Mononuclear cell (primary cell): ENCODE data around the gene EMX1. TPM values are rescaled to one million over a fixed set of nuclear protein-coding genes. Genes with fewer than 3 reads are reported as not detected.

Source experiments
- H3K27me3 ChIP-seq: 2 replicates; pipeline ENCODE4 v1.6.0; 2011; ENCODE audit warnings: low read length, control low read depth; ENCODE audit not compliant: insufficient read depth
- H3K4me1 ChIP-seq: 2 replicates; pipeline ENCODE4 v1.5.1; 2011; ENCODE audit warnings: mild to moderate bottlenecking, low read length, control low read depth; ENCODE audit not compliant: insufficient read depth
- H3K4me3 ChIP-seq: 2 replicates; pipeline ENCODE4 v1.5.1; 2011; ENCODE audit warnings: mild to moderate bottlenecking, low read length, moderate library complexity
- H3K9me3 ChIP-seq: 2 replicates; pipeline ENCODE4 v1.5.1; 2011; ENCODE audit warnings: low read depth, mild to moderate bottlenecking, control low read depth, low read length
- total RNA-seq: library from RNA; depleted of rRNA; stranded (reverse); fragments of >200 nt; gene quantifications from one replicate; pipeline ENCODE4 v1.2.3, GENCODE V29; 2012

EMX1 gene
- total RNA-seq, 1 donor = not detected

DNA sequence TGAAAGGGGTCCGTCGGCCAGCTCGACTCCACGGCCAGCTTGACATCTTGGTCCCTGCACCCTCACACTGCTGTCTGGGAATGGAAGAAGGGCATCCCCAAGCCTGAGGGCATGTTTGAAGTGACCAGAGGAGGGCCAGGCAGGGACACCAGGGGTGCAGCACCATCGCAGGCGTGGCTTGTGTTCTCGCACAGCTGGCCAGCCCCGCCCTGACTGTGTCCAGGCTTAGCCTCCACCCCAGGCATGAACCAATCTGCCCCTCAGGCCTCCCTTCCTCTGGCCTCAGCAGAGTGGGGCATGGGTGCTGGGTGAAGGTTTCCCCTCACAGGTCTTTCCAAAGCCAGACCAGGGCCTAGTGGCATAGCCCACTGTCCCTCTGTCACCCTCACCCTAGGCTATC lies 25.0 kb downstream of the EMX1 start:
- H3K27me3 ChIP-seq = no peaks in the 10 kb centered on the region
- H3K9me3 ChIP-seq = no peaks in the 10 kb centered on the region
- no peak overlapping the region for H3K4me3 ChIP-seq
- H3K4me1 ChIP-seq = no peaks in the 10 kb centered on the region

DNA sequence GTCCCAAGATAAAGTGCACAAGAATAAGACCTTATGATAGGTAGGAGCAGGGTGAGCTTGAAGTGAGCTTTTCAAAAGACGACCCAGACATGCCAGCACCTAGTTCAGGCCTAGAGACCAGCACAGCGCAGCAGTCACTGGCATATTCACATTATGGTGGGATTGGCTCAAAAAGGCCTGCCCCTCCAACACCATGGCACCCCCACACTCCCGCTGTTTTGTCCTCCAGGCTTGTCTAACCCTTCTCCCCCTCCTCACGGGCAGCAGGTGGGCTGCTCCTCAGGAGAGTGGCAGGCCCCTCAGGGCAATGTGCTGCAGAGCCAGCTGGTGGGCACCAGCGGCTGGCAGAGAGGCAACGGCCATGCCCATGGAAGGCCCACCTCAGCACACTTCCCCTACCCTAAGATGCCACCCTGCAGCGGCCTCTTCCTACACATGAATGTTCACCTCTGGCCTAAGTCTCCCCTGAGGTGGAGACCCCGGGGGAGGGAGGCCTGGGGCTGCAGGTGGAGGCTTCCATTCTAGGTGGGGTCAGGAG lies 25.6 kb downstream of the EMX1 start:
- no peaks in the 10 kb centered on the region for H3K27me3 ChIP-seq
- H3K9me3 ChIP-seq = no peaks in the 10 kb centered on the region
- no peaks in the 10 kb centered on the region for H3K4me1 ChIP-seq
- no peak overlapping the region for H3K4me3 ChIP-seq

DNA sequence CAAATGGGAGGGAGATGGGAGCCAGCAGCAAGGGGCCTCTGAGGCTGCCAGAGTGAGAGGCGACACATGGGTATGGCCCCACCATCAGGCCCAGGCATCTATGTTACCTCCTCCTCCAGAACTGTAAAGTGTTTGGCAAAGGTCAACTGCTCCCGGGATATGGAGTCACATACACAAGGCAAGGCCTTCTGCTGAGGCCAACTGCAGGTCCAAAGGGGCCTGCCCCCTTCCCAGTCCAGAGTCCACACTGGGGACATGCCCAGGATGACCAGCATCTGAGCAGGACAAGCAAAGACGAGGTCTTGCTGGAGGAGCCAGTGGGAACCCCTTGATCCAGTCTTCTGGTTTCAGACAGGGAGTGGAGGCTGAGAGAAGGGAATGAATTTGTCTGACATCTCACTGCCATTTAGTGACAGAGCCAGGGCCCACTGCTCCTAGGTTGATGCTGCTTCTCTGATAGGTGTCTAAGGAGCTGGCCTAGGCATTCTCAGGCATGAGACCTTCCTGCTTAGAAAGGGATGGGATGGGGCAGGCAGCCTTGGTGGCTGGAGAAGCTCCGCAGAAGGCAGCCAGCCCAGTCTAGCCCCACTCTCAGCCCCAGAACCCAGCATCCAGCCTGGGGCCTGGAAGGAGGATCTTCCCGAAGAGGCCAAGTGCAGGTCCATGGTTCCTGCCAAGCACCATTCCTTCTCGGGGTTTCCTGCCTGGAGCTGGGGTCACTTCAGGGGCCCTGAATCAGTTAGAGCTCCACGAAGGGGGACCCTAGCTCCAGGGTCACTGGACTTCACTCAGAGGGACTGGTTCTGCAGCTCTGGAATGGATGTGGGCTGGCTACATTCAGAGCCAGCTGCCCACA lies 26.4 kb downstream of the EMX1 start:
- Histone ChIP-seq H3K27me3 (no peaks in the 10 kb centered on the region), H3K4me1 (no peaks in the 10 kb centered on the region), H3K4me3 (no peak overlapping the region), H3K9me3 (no peaks in the 10 kb centered on the region)

DNA sequence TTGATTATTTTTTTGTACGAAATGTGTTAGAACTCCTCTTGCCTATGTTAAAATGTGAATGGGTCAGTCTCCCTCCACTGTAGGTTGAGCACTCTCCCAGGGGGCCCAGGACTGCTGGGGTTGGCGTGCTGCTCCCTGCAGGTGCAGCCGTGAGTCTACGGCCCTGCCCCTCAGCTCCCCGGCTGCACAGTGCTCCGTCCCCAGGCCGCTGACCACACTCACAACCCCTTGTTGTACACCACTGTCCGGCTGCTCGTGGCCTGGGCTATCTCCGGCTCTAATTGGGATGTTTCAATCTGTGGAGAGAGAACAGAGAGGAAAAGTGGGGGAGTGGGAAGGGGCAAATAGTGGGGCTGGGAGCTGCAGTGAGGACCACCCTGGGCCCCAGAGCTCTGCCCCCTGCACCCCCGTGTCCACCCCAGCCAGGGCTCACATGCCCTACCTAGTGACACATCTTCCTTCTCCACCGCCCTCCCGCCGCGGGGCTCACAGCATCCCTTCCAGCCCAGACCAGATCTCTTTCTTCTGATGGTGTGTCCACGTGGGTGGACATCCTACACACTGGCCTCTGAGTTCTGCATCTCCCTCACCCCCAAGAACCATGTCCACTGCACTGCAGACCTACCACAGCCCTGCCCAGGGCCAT lies 27.6 kb downstream of the EMX1 start:
- no peaks in the 10 kb centered on the region for H3K27me3 ChIP-seq
- no peak overlapping the region for H3K4me3 ChIP-seq
- no peaks in the 10 kb centered on the region for H3K9me3 ChIP-seq
- H3K4me1 ChIP-seq = no peaks in the 10 kb centered on the region

DNA sequence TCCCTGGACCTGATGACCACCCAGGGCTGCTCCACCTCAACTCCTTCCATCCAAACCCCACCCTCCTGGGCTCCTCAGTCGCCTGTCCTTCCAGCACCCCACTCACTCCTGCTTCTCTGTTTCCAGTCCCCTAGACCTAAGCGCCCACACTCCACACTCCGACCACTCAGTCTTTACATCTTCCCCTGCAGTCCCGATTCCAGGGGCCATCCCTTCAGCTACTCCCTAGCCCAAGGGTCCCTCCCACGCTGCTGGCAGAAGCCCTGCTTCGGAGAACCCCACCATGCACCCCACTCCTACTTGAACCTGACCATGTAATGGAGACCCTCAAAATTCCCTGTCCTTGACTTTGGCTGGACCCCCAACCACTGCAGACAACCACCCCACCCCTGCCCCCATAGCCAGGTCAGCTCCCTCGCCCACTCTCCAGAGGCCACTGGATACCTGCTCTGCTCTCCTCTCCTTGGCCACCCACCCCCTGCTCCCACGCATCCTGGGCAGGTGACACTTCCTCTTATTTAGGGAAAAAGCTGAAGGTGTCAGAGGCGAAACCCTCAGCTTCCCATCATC lies 28.2 kb downstream of the EMX1 start:
- Histone ChIP-seq H3K4me3 (no peak overlapping the region), H3K27me3 (no peaks in the 10 kb centered on the region), H3K4me1 (no peaks in the 10 kb centered on the region), H3K9me3 (no peaks in the 10 kb centered on the region)

DNA sequence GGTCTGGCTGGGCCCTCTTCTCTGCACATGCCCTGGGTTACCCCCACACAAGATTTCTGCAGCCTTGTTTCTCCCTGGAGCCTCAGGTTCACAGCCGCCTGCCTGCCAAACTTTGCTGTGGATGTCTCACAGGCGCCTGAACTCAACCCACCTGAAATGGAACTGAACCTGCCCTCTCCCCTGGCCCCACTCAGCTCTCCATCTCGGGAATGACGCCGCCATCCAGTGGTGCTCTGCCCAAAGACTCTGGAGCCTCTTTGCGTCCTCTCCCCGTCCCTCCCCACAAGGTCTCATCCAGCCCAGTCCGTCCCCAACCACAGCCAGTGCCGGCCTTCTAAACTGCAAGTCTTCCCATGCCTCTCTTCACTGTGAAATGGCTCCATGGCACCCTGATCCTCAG lies 29.1 kb downstream of the EMX1 start:
- H3K4me3 ChIP-seq = no peak overlapping the region
- no peaks in the 10 kb centered on the region for H3K9me3 ChIP-seq
- H3K27me3 ChIP-seq = no peaks in the 10 kb centered on the region
- no peaks in the 10 kb centered on the region for H3K4me1 ChIP-seq

DNA sequence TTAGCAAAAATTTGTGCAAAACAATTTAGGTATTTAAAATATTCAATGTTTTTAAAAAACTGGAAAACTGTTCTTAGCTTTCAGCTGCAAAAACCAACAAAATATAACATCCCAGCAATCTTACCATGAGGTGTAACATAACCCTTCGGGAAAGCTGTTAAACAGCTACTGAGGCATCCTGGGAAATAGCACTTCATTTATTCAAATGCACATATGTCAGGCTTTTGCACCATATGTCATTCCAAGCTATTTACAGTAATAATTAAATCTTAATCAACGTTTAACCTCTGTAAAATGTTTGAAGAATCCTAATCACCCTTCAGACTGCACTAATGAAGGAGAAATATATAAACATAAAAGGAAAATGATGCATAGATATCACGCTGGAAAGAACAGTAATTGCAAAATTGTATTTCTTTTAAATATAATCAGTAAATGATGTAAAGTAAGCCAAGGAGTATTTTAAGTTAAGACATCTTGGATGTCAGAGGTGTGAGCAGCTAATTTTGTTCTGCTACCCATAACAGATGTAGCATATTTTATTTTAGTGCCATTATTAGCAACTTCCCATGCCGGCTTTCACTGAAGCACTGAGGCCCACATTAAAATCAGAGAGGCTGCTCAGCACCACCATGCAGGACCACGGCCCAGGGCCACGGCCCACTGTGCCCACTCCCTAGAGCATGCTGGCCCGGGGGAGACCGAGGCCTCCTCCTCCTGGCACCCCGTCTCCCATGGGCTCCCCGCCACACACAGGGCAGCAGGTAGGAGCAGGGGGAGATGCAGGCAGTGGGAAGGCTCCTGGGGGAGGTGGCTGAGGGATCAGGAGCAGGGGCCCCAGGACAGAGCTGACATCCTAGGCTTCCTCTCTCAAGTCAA lies 30.9 kb downstream of the EMX1 start:
- Histone ChIP-seq H3K27me3 (no peaks in the 10 kb centered on the region), H3K9me3 (no peaks in the 10 kb centered on the region), H3K4me1 (no peaks in the 10 kb centered on the region), H3K4me3 (no peak overlapping the region)

DNA sequence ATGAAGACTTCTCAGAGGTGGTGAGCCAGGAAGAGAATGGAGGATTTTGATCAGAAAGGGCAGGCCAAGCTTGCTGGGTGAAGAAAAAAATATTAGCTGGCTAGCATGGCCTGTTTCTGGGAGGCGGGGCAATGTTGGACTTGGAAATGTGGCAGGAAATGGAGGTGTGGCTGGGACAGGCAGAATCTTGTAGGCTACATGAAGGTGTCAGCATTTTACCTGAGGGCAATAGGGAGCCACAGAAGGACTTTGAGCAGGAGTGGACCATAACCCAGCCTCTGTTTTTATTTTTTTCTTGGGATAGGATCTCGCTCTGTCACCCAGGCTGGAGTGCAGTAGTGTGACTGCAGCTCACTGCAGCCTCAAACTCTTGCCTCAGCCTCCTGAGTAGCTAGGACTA lies 31.7 kb downstream of the EMX1 start:
- peaks cover 7% of the 10 kb centered on the region for H3K4me1 ChIP-seq
- H3K27me3 ChIP-seq = no peaks in the 10 kb centered on the region
- no peak overlapping the region for H3K4me3 ChIP-seq
- no peaks in the 10 kb centered on the region for H3K9me3 ChIP-seq

DNA sequence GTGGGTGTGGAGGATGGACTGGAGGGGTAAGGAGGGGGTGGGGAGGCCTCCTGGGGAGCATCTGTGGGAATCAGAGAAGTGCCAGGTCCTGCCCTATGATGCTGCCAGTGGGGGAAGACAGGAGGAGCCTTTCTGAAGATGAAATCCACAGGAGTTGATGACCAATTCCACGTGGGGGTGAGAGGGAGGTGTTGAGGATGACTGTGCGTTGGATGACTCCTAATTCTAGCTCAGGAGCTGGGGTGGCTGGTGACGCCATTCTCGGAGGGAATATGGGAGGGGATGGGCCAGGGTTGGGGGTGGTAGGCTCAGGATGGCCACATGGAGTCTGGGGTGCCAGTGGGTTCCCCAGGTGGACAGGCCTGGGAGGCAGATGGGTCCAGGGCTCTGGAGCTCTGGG lies 32.3 kb downstream of the EMX1 start:
- Histone ChIP-seq H3K4me1 (peaks cover 13% of the 10 kb centered on the region), H3K27me3 (no peaks in the 10 kb centered on the region)

DNA sequence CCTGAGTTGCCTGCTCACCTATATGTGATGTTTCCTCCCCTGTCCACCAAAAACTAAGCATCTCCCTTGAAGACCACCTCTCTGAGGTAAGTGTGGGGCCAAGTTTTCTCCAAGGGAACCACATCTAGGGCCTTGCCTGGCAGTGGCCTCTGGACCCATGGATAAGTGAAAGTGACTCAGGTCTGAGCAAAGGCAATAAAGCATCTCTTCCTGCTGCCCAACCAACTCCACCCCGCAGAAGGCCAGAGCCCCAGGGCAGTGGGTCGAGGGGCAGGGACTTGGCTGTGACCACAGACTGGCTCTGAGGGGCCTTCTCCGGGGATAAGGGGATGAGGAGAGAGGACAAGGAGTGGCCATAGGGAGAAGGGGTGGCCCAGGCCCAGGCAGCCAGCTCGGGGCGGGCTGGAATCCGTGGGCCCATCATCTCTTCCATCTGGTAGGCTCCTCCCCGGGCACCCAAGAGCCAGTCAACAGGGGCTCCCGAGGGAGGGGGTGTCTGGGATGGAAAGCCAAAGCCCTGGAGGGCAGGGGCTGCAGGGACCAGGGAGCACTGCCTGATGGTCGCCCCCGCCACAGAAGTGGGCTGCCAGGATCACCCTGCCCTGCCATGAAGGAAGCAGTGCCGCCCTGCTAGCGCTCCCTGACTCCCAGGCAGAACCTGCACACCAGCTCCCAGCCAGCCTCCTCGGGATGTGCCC lies 33.4 kb downstream of the EMX1 start:
- H3K4me3 ChIP-seq = no peak overlapping the region
- H3K27me3 ChIP-seq = no peaks in the 10 kb centered on the region
- H3K9me3 ChIP-seq = no peaks in the 10 kb centered on the region
- peaks cover 17% of the 10 kb centered on the region for H3K4me1 ChIP-seq

More for the DNA sequence above, 32.3 kb downstream of the EMX1 start:
- Histone ChIP-seq H3K4me3 (no peak overlapping the region), H3K9me3 (no peaks in the 10 kb centered on the region)

DNA sequence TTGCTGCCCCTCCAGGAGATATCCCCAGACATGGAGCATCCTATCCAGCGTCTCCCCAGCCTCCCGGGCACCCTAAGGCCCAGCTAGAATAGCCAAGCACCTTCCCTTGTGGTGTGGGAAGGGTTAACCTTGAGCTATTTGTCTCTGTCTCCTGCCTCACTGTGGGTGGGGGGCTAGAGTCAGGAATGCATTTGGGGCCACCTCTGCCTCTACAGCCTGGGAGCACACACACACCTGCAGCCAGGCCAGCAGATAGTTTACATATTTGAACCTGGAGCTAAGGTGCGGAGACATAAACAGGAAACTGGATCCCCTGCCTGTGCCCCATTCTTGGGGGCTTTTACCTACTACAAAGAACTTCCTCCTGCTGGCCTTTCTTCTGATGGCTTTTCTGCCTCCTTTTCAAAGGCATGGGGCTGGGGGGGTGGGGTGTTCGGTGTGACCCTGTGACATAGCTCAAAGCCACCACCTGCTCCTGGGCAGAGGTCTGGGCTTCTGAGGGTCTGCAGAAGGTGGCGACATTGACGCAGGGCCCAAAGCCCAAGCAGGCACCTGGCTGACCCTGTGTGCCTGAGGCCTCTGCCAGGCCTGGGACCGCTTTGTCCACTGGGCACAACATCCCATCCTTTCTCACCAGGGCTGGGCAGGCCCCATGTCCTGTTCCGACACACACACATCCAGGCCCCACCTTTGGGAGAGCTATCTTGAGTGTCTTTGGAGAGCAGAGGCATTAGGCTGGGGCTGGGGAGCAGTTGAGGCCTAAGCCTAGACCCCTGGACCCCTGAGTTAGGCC lies 34.2 kb downstream of the EMX1 start:
- Histone ChIP-seq H3K9me3 (no peaks in the 10 kb centered on the region), H3K4me1 (peaks cover 21% of the 10 kb centered on the region), H3K4me3 (no peak overlapping the region), H3K27me3 (no peaks in the 10 kb centered on the region)

DNA sequence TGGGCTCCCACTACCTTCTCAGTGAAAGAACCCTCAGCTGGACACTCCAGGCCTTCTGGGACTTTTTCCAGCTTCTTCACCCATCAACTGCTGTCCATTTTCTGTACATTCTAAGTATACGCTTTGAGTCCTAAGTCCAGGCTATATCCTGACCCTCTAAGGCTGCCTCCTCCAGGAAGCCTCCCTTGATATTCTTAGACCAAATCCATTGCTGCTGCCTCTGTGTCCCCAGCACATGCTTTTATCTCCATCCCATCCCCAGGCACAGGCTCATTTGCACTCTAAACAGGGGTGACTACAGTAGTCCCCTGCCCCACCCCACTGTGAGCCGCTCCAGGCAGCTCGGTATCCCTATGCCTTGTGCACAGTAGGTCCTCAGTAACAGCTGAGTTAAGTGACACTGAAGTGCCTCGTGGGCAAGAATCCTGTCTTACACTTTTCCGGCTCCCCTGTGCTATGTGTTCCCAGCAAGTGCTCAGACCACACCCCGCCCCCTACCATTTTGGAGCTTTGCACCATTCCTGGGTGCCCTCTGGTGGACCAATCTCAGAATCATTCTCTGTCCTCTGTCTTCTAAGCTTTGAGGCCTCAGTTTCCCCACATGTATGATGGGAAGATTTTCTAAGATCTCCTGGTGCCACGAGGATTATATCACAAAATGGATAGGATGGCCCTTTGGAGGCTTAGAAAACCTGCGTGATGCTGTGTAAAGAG lies 34.9 kb downstream of the EMX1 start:
- H3K4me1 ChIP-seq = peaks cover 28% of the 10 kb centered on the region
- no peaks in the 10 kb centered on the region for H3K9me3 ChIP-seq
- H3K27me3 ChIP-seq = no peaks in the 10 kb centered on the region
- no peak overlapping the region for H3K4me3 ChIP-seq

DNA sequence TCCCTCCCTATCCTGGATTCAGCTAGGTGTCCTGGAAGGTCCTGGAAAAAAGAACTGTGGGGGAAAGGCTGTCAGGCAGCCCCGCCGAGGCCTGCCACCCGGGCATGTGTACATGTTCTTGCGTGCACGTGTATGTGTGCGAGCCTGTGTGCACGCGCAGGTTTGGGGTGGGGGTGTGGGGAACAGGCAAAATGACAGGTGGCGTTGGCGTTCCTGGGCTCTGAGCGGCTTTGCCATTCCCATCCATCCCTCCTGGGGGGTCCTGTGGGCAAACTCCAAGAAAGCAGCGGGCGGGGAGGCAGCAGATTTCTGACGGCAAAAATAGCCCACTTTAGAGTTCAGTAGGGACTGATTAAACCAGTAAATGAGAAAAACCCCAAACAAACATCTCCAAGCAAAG lies 35.6 kb downstream of the EMX1 start:
- Histone ChIP-seq H3K27me3 (no peaks in the 10 kb centered on the region), H3K4me3 (no peak overlapping the region), H3K4me1 (peaks cover 35% of the 10 kb centered on the region), H3K9me3 (no peaks in the 10 kb centered on the region)
